Neuronal stem cell (in vitro differentiated cells): ENCODE data around the gene NREP.

Source experiments
- DNase-seq: peaks from one replicate; pipeline ENCODE4 v3.0.0-alpha.2; 2013; ENCODE audit warnings: low spot score
- H2AFZ ChIP-seq: one replicate; pipeline ENCODE4 v1.6.1; 2013; ENCODE audit warnings: mild to moderate bottlenecking, low read length, inconsistent platforms
- H2AK5ac ChIP-seq: 2 replicates; pipeline ENCODE4 v1.6.1; 2013; ENCODE audit warnings: low read depth, mild to moderate bottlenecking, inconsistent platforms, low read length, moderate library complexity, mixed read lengths
- H2BK120ac ChIP-seq: 2 replicates; pipeline ENCODE4 v1.6.1; 2013; ENCODE audit warnings: low read depth, mild to moderate bottlenecking, inconsistent platforms, low read length, moderate library complexity, mixed read lengths
- H2BK12ac ChIP-seq: one replicate; pipeline ENCODE4 v1.6.1; 2013; ENCODE audit warnings: low read length, inconsistent platforms
- H2BK15ac ChIP-seq: 2 replicates; pipeline ENCODE4 v1.6.1; 2013; ENCODE audit warnings: mild to moderate bottlenecking, low read length, inconsistent platforms, mixed read lengths
- H2BK5ac ChIP-seq: one replicate; pipeline ENCODE4 v1.6.1; 2013; ENCODE audit warnings: inconsistent platforms, mild to moderate bottlenecking, low read length, moderate library complexity
- H3K14ac ChIP-seq: one replicate; pipeline ENCODE4 v1.6.1; 2013; ENCODE audit warnings: low read length, inconsistent platforms
- H3K18ac ChIP-seq: 2 replicates; pipeline ENCODE4 v1.6.1; 2013; ENCODE audit warnings: low read length, inconsistent platforms
- H3K23ac ChIP-seq: 2 replicates; pipeline ENCODE4 v1.6.1; 2013; ENCODE audit warnings: low read depth, mild to moderate bottlenecking, mixed read lengths, low read length, inconsistent platforms; ENCODE audit not compliant: poor library complexity
- H3K27ac ChIP-seq: replicated peaks from 3 replicates; pipeline ENCODE4 v1.5.1; 2013; ENCODE audit warnings: low read length, inconsistent platforms
- H3K27me3 ChIP-seq, 3 experiments: 2 replicates each; pipeline ENCODE4 v1.6.1; 2013; ENCODE audit warnings: low read length in 3 of 3, mild to moderate bottlenecking in 2 of 3, inconsistent platforms in 1 of 3, low read depth in 1 of 3, mixed read lengths in 1 of 3, moderate library complexity in 1 of 3; ENCODE audit not compliant: control insufficient read depth in 3 of 3, insufficient read depth in 3 of 3
- H3K36me3 ChIP-seq, 2 donors: replicated peaks in 1 of 2; 2 replicates each; pipeline ENCODE4 v1.6.1; 2013; ENCODE audit warnings: low read length in 2 of 2; ENCODE audit not compliant: control insufficient read depth in 2 of 2, insufficient read depth in 2 of 2
- H3K4ac ChIP-seq: 2 replicates; pipeline ENCODE4 v1.6.1; 2013; ENCODE audit warnings: inconsistent platforms, mild to moderate bottlenecking, low read length, moderate library complexity
- H3K4me1 ChIP-seq, 2 donors: 1 replicate in 1 of 2; 2 replicates in 1 of 2; pipeline ENCODE4 v1.6.1; 2013; ENCODE audit warnings: low read length in 2 of 2, low read depth in 1 of 2; ENCODE audit not compliant: control insufficient read depth in 2 of 2, insufficient read depth in 1 of 2
- H3K4me2 ChIP-seq: one replicate; pipeline ENCODE4 v1.6.1; 2013; ENCODE audit warnings: mild to moderate bottlenecking, low read length, inconsistent platforms; ENCODE audit not compliant: insufficient read depth, poor library complexity, severe bottlenecking
- H3K4me3 ChIP-seq, 2 donors: 2 replicates each; pipeline ENCODE4 v1.5.1; 2013; ENCODE audit warnings: low read length in 2 of 2, mild to moderate bottlenecking in 2 of 2, inconsistent platforms in 1 of 2, moderate library complexity in 1 of 2
- H3K79me1 ChIP-seq: one replicate; pipeline ENCODE4 v1.6.1; 2013; ENCODE audit warnings: low read depth, mild to moderate bottlenecking, inconsistent platforms, low read length, moderate library complexity
- H3K9ac ChIP-seq: one replicate; pipeline ENCODE4 v1.6.1; 2013; ENCODE audit warnings: mild to moderate bottlenecking, low read depth, low read length, inconsistent platforms; ENCODE audit not compliant: poor library complexity
- H3K9me3 ChIP-seq, 2 donors: replicated peaks in 1 of 2; 2 replicates each; pipeline versions ENCODE3 to v1.6.1; 2013; ENCODE audit warnings: low read length in 2 of 2, mild to moderate bottlenecking in 2 of 2, inconsistent platforms in 1 of 2, low read depth in 1 of 2, mixed read lengths in 1 of 2, moderate library complexity in 1 of 2; ENCODE audit not compliant: control insufficient read depth in 2 of 2, insufficient read depth in 1 of 2
- H4K8ac ChIP-seq: one replicate; pipeline ENCODE4 v1.6.1; 2013; ENCODE audit warnings: low read depth, mild to moderate bottlenecking, inconsistent platforms, low read length, moderate library complexity
- H4K91ac ChIP-seq: one replicate; pipeline ENCODE4 v1.6.1; 2013; ENCODE audit warnings: low read length, low read depth, mild to moderate bottlenecking, inconsistent platforms; ENCODE audit not compliant: poor library complexity
- WGBS, 2 donors: extraction: QIAGEN DNeasy Blood & Tissue Kit; methylation state at CpG; one replicate each; pipeline ENCODE4 v1.1.7; 2013; ENCODE audit warnings: missing lambda C conversion rate in 2 of 2, mixed read lengths in 1 of 2; ENCODE audit not compliant: insufficient read length in 2 of 2, insufficient replicate concordance in 1 of 2; ENCODE audit errors: extremely low coverage in 2 of 2; 5-methylcytosine and 5-hydroxymethylcytosine counted together

Gene NREP

DNA sequence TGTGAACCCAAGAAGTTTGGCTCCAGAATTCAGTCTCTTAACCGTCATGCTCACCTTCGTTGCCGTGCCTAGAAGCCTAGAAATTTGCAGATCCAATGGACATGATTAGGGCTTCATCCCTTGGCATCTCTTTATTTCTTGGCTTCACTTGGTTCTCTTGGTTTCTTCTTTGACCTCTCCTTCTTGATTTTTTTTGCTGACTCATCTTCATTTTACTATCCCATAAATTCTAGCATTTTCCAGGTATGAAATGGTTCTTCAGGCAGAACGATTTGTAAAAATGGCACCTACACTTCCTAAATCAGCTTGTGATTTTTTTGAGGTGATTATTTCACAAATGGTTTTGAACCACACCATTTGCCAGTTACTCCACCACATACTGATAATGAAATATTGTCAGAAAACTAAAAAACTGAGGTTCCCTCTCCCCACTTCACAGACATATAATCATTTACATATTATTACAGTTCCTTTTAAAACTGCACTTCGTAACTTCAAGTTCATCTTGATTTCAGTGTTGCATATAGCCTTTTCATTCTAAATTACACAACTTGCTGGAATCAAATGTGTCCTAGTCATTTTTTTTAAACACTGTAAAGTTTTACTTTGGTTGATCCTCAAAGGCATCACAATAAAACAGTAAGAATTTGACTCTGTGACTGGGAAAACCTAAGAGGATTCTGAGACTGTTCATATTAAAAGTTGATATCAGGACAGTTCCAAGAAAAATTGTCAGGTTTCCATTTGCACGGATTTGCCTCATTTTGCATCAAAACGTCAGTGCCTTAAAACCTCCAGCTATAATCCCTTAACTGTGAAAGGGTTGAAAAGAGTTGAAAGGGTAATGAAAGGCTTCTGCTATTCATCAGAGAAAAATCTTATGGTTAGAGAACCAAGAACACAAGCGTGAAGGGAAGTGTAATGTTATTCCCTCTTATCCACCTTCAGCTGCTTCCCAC lies 8.9 kb upstream of the NREP start:
- H3K18ac ChIP-seq, result no peak overlapping the region
- H2BK5ac ChIP-seq, result no peak overlapping the region
- WGBS, 2 donors, result no CpG with 5 or more reads among the region's 8 CpGs
- H3K27me3 ChIP-seq, result no peaks in the 10 kb centered on the region
- H2AK5ac ChIP-seq, result no peak overlapping the region
- no peaks in the 10 kb centered on the region for H3K36me3 ChIP-seq
- H3K4me1 ChIP-seq, result peaks cover 0 to 3% of the 10 kb centered on the region in 2 donors
- no peak overlapping the region for H3K27ac ChIP-seq
- H2BK120ac ChIP-seq, result no peak overlapping the region
- no peak overlapping the region for H4K8ac ChIP-seq
- H3K4me3 ChIP-seq, result no peak overlapping the region
- DNase-seq, result no peak
- H2BK12ac ChIP-seq, result no peak overlapping the region
- no peak overlapping the region for H2BK15ac ChIP-seq
- no peaks in the 10 kb centered on the region for H3K9me3 ChIP-seq
- H3K23ac ChIP-seq, result no peak overlapping the region
- H3K4ac ChIP-seq, result no peak overlapping the region
- no peak overlapping the region for H4K91ac ChIP-seq
- H2AFZ ChIP-seq, result no peak overlapping the region
- H3K79me1 ChIP-seq, result no peaks in the 10 kb centered on the region
- H3K14ac ChIP-seq, result no peak overlapping the region
- no peak overlapping the region for H3K4me2 ChIP-seq
- H3K9ac ChIP-seq, result no peak overlapping the region

DNA sequence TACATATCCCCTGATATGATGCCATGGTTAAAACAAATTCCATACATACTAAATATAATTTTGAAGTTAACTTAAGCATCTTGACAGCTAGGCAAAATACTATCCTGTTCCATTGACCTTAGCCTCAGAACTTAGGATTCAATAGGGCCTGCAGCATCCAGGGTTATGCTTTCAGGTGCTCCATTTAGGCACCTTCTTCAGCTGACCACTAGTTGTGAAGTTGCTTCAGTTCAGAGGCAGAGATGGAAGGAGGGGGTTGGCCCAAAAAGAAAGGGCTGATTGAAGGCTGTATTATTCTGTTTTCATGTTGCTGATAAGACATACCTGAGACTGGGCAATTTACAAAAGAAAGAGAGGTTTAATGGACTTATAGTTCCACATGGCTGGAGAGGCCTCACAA lies 7.0 kb upstream of the NREP start:
- H3K9me3 ChIP-seq, result no peaks in the 10 kb centered on the region
- H3K14ac ChIP-seq, result no peak overlapping the region
- H2AFZ ChIP-seq, result no peak overlapping the region
- no peak overlapping the region for H4K8ac ChIP-seq
- no peak overlapping the region for H3K18ac ChIP-seq
- no peak overlapping the region for H2AK5ac ChIP-seq
- no peak overlapping the region for H2BK120ac ChIP-seq
- H4K91ac ChIP-seq, result no peak overlapping the region
- no peak overlapping the region for H3K23ac ChIP-seq
- no peak overlapping the region for H3K4me3 ChIP-seq
- no peak overlapping the region for H3K9ac ChIP-seq
- no peak overlapping the region for H2BK5ac ChIP-seq
- H3K4me1 ChIP-seq, result peaks cover 0 to 3% of the 10 kb centered on the region in 2 donors
- no peaks in the 10 kb centered on the region for H3K79me1 ChIP-seq
- H2BK15ac ChIP-seq, result no peak overlapping the region
- no peak overlapping the region for H3K27ac ChIP-seq
- H2BK12ac ChIP-seq, result no peak overlapping the region
- no peaks in the 10 kb centered on the region for H3K36me3 ChIP-seq
- no peaks in the 10 kb centered on the region for H3K27me3 ChIP-seq
- H3K4ac ChIP-seq, result no peak overlapping the region
- no peak overlapping the region for H3K4me2 ChIP-seq
- DNase-seq, result no peak

DNA sequence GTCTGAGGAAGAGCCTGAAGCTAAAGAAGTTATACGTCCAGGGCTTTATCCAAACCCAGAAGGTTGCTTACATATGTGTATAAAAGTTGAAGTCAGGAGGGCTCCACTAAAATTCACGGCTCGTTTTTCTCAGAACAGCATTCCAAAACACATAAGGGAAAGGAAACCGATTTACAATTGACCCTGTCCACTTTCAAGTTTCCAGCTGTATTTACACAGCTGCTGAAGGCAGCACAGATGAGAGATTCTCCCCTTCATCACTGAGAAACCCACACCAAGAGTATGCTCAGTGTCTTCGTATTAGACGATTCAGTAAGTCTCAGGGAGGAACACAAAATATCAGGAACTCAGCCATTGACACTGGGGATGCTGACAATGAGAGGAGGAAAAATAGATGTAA lies 5.9 kb upstream of the NREP start:
- WGBS, 2 donors, result no CpG with 5 or more reads among the region's 6 CpGs
- no peak overlapping the region for H3K4me2 ChIP-seq
- H2BK120ac ChIP-seq, result no peak overlapping the region
- no peaks in the 10 kb centered on the region for H3K36me3 ChIP-seq
- no peak overlapping the region for H3K4ac ChIP-seq
- no peak overlapping the region for H3K9ac ChIP-seq
- H2AFZ ChIP-seq, result peak overlapping the region; percentile 31
- H2BK15ac ChIP-seq, result no peak overlapping the region
- H3K9me3 ChIP-seq, result no peaks in the 10 kb centered on the region
- H4K91ac ChIP-seq, result no peak overlapping the region
- no peak overlapping the region for H3K18ac ChIP-seq
- H4K8ac ChIP-seq, result no peak overlapping the region
- H3K4me3 ChIP-seq, result no peak overlapping the region
- H2BK5ac ChIP-seq, result no peak overlapping the region
- no peak overlapping the region for H3K14ac ChIP-seq
- no peaks in the 10 kb centered on the region for H3K79me1 ChIP-seq
- no peak overlapping the region for H2BK12ac ChIP-seq
- no peak overlapping the region for H3K27ac ChIP-seq
- H3K4me1 ChIP-seq, result peaks cover 0 to 7% of the 10 kb centered on the region in 2 donors
- H3K23ac ChIP-seq, result no peak overlapping the region
- no peaks in the 10 kb centered on the region for H3K27me3 ChIP-seq
- H2AK5ac ChIP-seq, result no peak overlapping the region
- DNase-seq, result no peak

DNA sequence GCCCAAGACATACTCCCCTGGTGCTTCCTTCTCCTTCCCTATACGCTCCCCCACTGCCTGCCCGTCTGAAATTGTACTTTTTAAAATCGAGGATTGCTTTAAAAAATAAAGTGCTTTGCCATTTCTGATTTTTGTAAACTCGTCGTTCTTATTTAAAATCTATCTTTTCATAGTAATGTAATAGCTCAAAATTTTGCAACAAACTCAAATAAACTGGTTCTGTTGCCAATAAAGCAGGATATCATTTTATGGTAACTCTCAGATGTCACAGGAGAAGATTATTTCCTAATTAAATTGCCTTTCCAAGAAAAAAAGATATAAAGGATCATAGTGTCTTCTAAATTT lies 1.3 kb upstream of the NREP start:
- Histone ChIP-seq H2BK120ac (no peak overlapping the region), H3K18ac (peak overlapping the region; percentile 98), H2AFZ (peak overlapping the region; percentile 85), H3K27ac (peak overlapping the region; percentile 99), H3K4me3 (peak overlapping the region; percentile 78 to 87), H2BK5ac (peak overlapping the region; percentile 98), H3K27me3 (no peaks in the 10 kb centered on the region), H2AK5ac (no peak overlapping the region), H3K9me3 (peaks cover 0 to 5% of the 10 kb centered on the region in 2 donors), H3K4me2 (peak overlapping the region; percentile 81), H3K9ac (peak overlapping the region; percentile 83), H3K4ac (no peak overlapping the region), H3K23ac (peak overlapping the region; percentile 89), H3K4me1 (peaks cover 0 to 16% of the 10 kb centered on the region in 2 donors), H3K36me3 (peaks cover 0 to 22% of the 10 kb centered on the region in 2 donors), H4K8ac (no peak overlapping the region), H3K79me1 (no peaks in the 10 kb centered on the region), H4K91ac (no peak overlapping the region), H2BK15ac (no peak overlapping the region), H2BK12ac (no peak overlapping the region), H3K14ac (peak overlapping the region; percentile 58)
- WGBS, 2 donors, result no CpG with 5 or more reads among the region's 5 CpGs
- DNase-seq, result no peak
